GM18505 (cell line): Measurements from ENCODE around the gene ARMC6.

ENCODE experiments used
- ATAC-seq: cut with Tn5 transposase; IDR thresholded peaks from one replicate; pipeline ENCODE4 v1.9.1; 2021; ENCODE audit not compliant: unreplicated experiment
- POLR2A ChIP-seq: IDR thresholded peaks from 4 replicates; pipeline ENCODE4 v1.6.1; 2011; ENCODE audit warnings: borderline replicate concordance; ENCODE audit not compliant: insufficient read depth, insufficient read length; ENCODE audit errors: extremely low read depth

ARMC6 gene

GRCh38 chr19:19107654-19108053 lies 74.3 kb downstream of the ARMC6 start:
- TF ChIP-seq POLR2A = no peak

More at GRCh38 chr19:19107654-19108053, 74.3 kb downstream of the ARMC6 start:
- no peak for ATAC-seq
